Suprapubic skin (tissue), 4 donors: ENCODE measurements around the gene HSPA1B. TPM values are rescaled to one million over a fixed set of nuclear protein-coding genes. Genes with fewer than 3 reads are reported as not detected.

Experiments
- DNase-seq, 2 donors: peaks; one replicate each; pipeline ENCODE4 v3.0.0-alpha.2; 2019; ENCODE audit warnings: low spot score in 2 of 2
- H3K27ac ChIP-seq: fragments of 200-600 bp; sonication (generic); one replicate; pipeline ENCODE4 v1.5.1; 2019
- H3K27me3 ChIP-seq: fragments of 200-600 bp; sonication (generic); one replicate; pipeline ENCODE4 v1.5.1; 2019
- H3K36me3 ChIP-seq: fragments of 200-600 bp; sonication (generic); one replicate; pipeline ENCODE4 v1.5.1; 2019
- H3K4me1 ChIP-seq: fragments of 200-600 bp; sonication (generic); one replicate; pipeline ENCODE4 v1.5.1; 2019
- H3K4me3 ChIP-seq: fragments of 200-600 bp; sonication (generic); one replicate; pipeline ENCODE4 v1.5.1; 2019; ENCODE audit warnings: mild to moderate bottlenecking
- H3K9me3 ChIP-seq: fragments of 200-600 bp; sonication (generic); one replicate; pipeline ENCODE4 v1.5.1; 2019
- EP300 ChIP-seq: sonication (generic); formaldehyde crosslinking; IDR thresholded peaks from one replicate; pipeline ENCODE4 v1.6.1; 2017; ENCODE audit warnings: antibody characterized with exemption
- POLR2A ChIP-seq, 2 donors: fragments of 450-650 bp; IDR thresholded peaks; one replicate each; pipeline ENCODE4 v1.6.1; 2017; ENCODE audit warnings: antibody characterized with exemption in 2 of 2, mild to moderate bottlenecking in 2 of 2, moderate library complexity in 2 of 2
- POLR2AphosphoS5 ChIP-seq, 3 donors: sonication (generic); formaldehyde crosslinking; IDR thresholded peaks; one replicate each; pipeline ENCODE4 v1.6.1; 2017; ENCODE audit warnings: antibody characterized with exemption in 3 of 3
- WGBS: methylation state at CpG from one replicate; pipeline ENCODE4 v1.1.5; 2018; 5-methylcytosine and 5-hydroxymethylcytosine counted together
- total RNA-seq, 4 donors: library from RNA; depleted of rRNA; stranded (reverse); fragments of >200 nt; gene quantifications; one replicate each; pipeline ENCODE4 v1.1.0, GENCODE V29; 2016
- TF ChIP-seq, protein P1 (sequence below), 2 donors: fragments of 200-600 bp in 1 of 2; fragments of 450-650 bp in 1 of 2; sonication (generic) in 1 of 2; IDR thresholded peaks; one replicate each; pipeline ENCODE4 v1.5.1; 2016 to 2019; ENCODE audit warnings: antibody characterized with exemption in 2 of 2, mild to moderate bottlenecking in 1 of 2, moderate library complexity in 1 of 2

Gene HSPA1B
- total RNA-seq, 4 donors from 2014 or later, result 243 to 686 (median 558) TPM

- TF ChIP-seq POLR2AphosphoS5 (IDR thresholded peaks at IDR 0.05) (no peak), POLR2A (IDR thresholded peaks at IDR 0.05) (no peak)
- H3K9me3 ChIP-seq, result no peaks in the 10 kb centered on the region
- no peaks in the 10 kb centered on the region for H3K4me1 ChIP-seq
- no peak for DNase-seq
- 66% methylated on average over 8 of the region's 16 CpGs for WGBS
- no peak overlapping the region for H3K4me3 ChIP-seq
- H3K27me3 ChIP-seq, result no peaks in the 10 kb centered on the region
- no peak overlapping the region for H3K27ac ChIP-seq
- H3K36me3 ChIP-seq, result no peaks in the 10 kb centered on the region
Measured at GRCh38 chr6:31870385-31870921, 42.9 kb downstream of the HSPA1B start.

GRCh38 chr6:31871046-31871659 lies 43.6 kb downstream of the HSPA1B start:
- Histone ChIP-seq H3K9me3 (no peaks in the 10 kb centered on the region), H3K27me3 (no peaks in the 10 kb centered on the region), H3K4me1 (no peaks in the 10 kb centered on the region), H3K27ac (no peak overlapping the region), H3K36me3 (no peaks in the 10 kb centered on the region), H3K4me3 (no peak overlapping the region)
- TF ChIP-seq, protein P1, sequence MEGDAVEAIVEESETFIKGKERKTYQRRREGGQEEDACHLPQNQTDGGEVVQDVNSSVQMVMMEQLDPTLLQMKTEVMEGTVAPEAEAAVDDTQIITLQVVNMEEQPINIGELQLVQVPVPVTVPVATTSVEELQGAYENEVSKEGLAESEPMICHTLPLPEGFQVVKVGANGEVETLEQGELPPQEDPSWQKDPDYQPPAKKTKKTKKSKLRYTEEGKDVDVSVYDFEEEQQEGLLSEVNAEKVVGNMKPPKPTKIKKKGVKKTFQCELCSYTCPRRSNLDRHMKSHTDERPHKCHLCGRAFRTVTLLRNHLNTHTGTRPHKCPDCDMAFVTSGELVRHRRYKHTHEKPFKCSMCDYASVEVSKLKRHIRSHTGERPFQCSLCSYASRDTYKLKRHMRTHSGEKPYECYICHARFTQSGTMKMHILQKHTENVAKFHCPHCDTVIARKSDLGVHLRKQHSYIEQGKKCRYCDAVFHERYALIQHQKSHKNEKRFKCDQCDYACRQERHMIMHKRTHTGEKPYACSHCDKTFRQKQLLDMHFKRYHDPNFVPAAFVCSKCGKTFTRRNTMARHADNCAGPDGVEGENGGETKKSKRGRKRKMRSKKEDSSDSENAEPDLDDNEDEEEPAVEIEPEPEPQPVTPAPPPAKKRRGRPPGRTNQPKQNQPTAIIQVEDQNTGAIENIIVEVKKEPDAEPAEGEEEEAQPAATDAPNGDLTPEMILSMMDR (IDR thresholded peaks at IDR 0.05), result no peak
- no peak for TF ChIP-seq POLR2A (IDR thresholded peaks at IDR 0.05)
- no peak for TF ChIP-seq EP300
- no peak for TF ChIP-seq POLR2AphosphoS5 (IDR thresholded peaks at IDR 0.05)
- WGBS, result 66% methylated on average over 9 of the region's 9 CpGs
- DNase-seq, result no peak

DNA sequence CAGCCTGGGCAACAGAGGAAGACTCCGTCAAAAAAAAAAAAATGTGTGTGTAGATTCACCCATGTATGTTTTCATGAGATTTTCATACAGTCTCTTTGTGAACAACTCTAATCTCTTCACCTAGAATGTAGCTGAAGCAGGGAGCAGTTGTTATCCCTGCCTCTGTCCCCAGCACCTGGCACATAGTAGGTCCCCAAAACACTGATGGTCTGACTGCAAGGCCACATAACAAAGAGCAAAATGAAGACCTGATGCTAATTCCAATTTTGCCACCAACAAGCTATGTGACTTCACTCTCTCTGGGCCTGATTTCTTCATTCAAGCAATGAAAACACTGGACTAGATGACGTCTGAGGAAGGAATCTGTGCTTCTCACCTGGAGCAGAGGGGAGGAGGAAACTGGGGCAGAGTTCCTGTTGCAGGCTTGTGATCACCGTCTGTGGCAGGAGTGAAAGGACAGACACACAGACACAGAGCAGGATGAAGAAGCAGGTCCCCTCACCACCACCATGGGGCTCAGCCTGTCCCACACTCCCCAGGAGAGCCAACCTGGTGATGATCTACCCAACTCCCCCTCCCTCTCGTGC lies 46.6 kb downstream of the HSPA1B start:
- Histone ChIP-seq H3K9me3 (no peaks in the 10 kb centered on the region), H3K27me3 (no peaks in the 10 kb centered on the region), H3K27ac (no peak overlapping the region), H3K4me1 (no peaks in the 10 kb centered on the region), H3K36me3 (no peaks in the 10 kb centered on the region), H3K4me3 (no peak overlapping the region)
- no peak for DNase-seq
- 51% methylated on average over 4 of the region's 4 CpGs for WGBS
- no peak for TF ChIP-seq EP300
- TF ChIP-seq POLR2A (IDR thresholded peaks at IDR 0.05), result no peak
- TF ChIP-seq, protein P1 (IDR thresholded peaks at IDR 0.05), result no peak
- TF ChIP-seq POLR2AphosphoS5 (IDR thresholded peaks at IDR 0.05), result no peak

DNA sequence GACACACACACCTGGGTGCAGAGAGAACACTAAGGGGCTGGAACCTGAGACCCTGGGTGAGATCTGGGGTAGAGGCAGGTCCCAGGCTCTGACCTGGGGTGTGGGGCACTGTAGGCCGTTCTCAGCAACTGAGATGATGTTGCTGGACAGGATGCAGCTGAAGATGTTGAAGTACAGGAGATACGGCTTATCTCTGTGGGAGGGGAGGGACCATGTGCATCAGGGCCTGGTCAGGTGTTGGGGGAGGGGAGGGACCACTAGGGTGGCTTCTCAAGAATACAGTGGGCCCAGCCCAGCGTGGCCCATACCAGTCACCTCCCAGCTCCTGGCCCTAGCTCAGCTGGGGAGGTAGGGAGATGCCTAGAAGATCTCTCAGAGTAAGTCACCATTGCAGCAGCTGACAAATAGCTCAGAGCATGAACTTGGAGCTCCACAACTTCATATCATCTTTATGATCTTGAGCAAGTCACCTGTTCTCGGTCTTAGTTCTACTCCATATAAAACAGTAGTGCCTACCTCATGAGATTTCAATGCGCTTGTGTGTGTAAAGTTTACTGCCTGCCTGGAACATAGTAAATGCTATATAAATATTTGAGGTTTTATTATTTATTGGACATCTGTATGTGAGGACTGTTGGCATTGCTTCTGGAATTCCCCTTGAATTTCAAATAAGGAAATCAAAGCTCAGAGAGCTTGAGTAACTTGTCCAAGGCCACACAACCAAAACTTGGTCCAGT lies 47.5 kb downstream of the HSPA1B start:
- no peak overlapping the region for H3K4me3 ChIP-seq
- TF ChIP-seq EP300 (no peak), POLR2AphosphoS5 (IDR thresholded peaks at IDR 0.05) (no peak), POLR2A (IDR thresholded peaks at IDR 0.05) (no peak)
- TF ChIP-seq, protein P1 (IDR thresholded peaks at IDR 0.05), result no peak
- H3K27me3 ChIP-seq, result no peaks in the 10 kb centered on the region
- no peak overlapping the region for H3K27ac ChIP-seq
- no peaks in the 10 kb centered on the region for H3K4me1 ChIP-seq
- 71% methylated on average over 3 of the region's 5 CpGs for WGBS
- no peaks in the 10 kb centered on the region for H3K9me3 ChIP-seq
- peaks cover 4% of the 10 kb centered on the region for H3K36me3 ChIP-seq
- no peak for DNase-seq

DNA sequence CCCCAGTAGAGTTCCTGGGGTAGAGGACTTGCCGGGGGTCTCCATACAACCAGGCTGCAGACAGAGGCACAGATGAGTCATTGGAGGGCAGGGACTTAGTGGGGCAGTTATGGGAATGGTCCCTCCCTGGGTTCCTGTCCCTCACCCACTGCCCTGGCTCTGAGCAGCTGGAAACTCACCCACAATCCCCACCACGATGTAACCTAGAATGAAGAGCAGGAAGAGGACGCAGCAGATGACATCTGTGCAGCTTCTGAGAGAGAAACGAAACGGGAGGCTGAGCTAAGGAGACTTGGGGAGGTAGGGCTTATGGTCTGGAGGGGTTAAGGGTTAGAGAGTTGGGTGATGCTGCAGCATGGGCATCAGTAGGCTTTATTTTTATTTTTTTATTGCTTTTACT lies 48.3 kb downstream of the HSPA1B start:
- DNase-seq, result no peak
- no peak overlapping the region for H3K27ac ChIP-seq

GRCh38 chr6:31876357-31876756 lies 48.8 kb downstream of the HSPA1B start:
- Histone ChIP-seq H3K27me3 (no peaks in the 10 kb centered on the region), H3K27ac (no peak overlapping the region), H3K4me1 (no peaks in the 10 kb centered on the region), H3K36me3 (peaks cover 18% of the 10 kb centered on the region), H3K9me3 (no peaks in the 10 kb centered on the region), H3K4me3 (no peak overlapping the region)
- no peak for DNase-seq
- TF ChIP-seq POLR2AphosphoS5 (IDR thresholded peaks at IDR 0.05), result no peak
- TF ChIP-seq POLR2A (IDR thresholded peaks at IDR 0.05), result no peak
- 90% methylated on average over 7 of the region's 7 CpGs for WGBS

More for the DNA sequence above, 48.3 kb downstream of the HSPA1B start:
- Histone ChIP-seq H3K36me3 (peaks cover 13% of the 10 kb centered on the region), H3K27me3 (no peaks in the 10 kb centered on the region), H3K4me3 (no peak overlapping the region), H3K9me3 (no peaks in the 10 kb centered on the region), H3K4me1 (no peaks in the 10 kb centered on the region)
- no peak for TF ChIP-seq POLR2AphosphoS5 (IDR thresholded peaks at IDR 0.05)
- TF ChIP-seq EP300, result no peak
- 58% methylated on average over 5 of the region's 5 CpGs for WGBS
